G401.6 (cell line): ENCODE results near the gene PPP1R36.
A peak's percentile ranks its signal among the peaks of the same experiment; 100 is the strongest.
"Not testable (repeated sequence)": the region's sequence is repeated elsewhere in the genome, so short reads cannot be mapped to it uniquely, and the experiment has no call there.

ENCODE experiments used
- FAIRE-seq: peaks from 2 replicates; lab custom pipeline; 2012; peaks lifted over from hg19 to GRCh38; lab: Jason Lieb, UNC

Gene PPP1R36

DNA sequence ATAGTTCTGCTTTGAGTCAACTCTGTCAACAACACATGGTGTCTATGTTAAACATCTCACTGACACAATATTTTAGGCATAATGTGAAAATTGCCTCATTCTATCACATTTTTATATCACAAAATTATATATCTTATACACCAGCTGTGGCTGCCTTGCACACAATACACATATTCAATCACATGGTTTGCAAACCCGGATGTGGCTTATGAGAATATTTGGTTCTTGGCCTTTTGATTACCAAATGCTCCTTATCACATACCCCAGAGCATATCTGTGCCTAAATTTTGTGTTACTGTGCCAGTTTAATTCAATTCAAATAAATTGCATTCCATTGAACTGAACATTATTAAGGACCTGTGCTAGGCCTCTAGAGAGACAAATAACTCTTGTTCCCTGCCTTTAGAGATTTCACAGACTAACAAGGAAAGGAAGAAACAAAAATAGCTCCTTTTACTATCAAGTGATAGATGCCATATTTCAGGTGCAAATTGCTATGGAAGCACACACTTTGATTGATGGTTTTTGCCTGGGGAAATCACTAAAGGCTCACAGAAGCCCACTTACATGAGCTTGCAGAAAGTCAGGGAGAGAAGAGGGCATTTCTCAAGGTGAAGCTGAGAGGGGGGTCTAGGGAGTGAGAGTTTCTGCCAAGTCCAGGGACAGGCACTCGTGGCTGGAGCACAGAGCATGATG is 63.4 kb downstream of the PPP1R36 start:
- no peak for FAIRE-seq

DNA sequence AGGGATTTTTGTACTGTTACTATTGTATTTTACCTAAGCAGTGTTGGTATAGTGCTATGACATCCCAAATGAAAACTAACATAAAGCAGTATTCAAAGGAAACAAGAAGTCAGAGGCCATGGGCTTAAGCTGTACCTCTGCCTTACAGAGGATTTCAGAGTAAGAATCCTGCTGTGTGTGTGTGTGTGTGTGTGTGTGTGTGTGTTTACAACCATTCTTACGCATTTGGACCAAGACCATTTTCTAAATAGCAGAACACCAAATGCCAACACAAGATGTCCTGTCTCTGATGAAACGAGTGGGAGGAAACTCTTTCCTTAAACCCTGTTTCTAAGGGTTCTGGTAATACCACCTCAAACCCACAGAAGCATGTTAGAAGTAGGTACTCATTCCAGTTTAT is 64.4 kb downstream of the PPP1R36 start:
- no peak for FAIRE-seq

DNA sequence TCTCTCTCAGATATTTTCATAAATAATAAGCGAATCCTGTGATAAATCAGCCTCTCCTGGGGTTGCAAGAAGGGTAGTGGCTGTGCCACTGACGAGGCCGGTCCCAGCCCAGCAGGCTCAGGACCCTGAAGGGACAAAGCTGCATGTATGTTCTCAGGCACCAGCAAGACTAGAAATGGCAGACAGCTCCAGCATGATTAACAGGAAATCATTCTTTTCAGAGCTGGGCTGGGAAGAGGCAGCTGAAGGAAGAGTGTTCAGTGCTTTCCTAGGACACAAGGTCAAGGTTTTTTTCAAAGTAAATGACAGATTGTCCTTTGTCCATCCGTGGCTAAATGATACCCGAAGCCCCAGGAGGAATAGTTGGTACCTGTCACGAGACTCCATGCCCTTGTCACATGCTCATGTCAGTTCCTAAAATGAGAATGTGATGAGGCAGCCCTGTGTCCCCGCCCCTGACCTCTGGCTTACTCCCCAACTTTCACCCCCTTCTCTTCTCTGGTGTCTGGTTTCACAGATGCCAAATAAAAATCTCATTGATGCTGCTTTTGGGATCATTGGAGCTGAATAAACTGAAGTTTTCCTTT is 65.1 kb downstream of the PPP1R36 start:
- FAIRE-seq, result no peak

DNA sequence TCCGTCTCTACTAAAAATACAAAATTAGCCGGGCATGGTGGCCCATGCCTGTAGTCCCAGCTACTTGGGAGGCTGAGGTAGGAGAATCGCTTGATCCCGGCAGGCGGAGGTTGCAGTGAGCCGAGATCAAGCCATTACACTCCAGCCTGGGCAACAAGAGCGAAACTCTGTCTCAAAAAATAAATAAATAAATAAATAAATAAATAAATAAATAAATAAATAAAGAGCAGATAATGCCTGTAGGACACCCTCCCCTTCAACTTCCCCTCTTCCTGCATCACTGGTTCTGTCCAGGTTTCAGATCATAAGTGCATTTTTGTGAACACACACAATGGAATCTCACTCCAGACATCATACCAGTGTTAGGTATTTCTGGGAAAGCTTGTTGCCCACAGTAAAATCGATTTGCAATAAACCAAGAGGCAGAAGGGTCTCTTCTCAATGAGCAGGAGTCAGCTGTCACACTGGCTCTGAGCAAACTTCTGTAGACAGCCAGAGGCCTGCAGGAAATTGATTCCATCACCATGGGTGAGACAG is 68.2 kb downstream of the PPP1R36 start:
- FAIRE-seq, result not testable (repeated sequence)

DNA sequence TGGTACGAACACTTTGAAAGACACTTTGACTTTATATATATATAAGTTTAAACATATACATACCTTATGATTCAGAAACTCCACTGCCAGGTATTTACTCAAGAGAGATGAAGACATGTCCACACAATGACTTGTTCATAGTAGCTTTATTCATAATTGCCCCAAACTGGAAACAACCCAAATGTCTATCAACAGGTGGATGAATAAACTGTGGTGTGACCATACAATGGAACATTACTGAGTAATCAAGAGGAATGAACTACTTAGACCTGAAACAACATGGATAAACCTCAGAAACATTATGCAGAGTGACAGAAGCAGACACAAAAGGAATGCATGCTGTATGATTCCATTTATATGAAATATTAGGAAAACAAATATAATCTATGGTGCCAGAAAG is 71.1 kb downstream of the PPP1R36 start:
- no peak for FAIRE-seq

DNA sequence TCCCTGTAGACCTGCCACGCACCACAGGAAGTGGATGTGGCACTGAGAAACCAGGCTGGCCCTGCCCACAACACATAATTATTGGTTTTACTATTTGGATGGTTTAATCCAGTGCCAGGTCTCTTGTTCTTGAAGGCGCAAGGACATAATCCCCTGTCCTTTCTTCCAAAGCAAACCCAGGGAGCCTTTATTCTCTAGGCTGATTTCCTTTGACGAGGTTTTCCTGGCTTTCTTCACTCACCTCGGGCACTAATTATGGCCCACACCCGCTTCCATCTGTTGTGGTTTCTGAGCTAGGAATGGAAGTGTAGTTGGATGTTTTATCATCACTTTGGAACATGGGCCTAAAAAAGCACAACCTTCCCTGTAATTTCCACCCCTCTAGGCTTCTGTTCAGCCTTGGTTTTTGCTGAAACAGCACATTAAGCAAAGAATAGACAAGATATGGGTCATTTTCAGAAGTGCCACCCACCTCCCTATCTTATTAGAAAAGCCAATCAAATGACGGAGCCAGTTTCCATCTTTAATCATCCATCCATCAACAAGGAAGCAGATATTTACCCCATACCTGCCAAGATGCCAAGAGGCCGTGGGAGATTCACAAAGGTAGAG is 73.9 kb downstream of the PPP1R36 start:
- no peak for FAIRE-seq

DNA sequence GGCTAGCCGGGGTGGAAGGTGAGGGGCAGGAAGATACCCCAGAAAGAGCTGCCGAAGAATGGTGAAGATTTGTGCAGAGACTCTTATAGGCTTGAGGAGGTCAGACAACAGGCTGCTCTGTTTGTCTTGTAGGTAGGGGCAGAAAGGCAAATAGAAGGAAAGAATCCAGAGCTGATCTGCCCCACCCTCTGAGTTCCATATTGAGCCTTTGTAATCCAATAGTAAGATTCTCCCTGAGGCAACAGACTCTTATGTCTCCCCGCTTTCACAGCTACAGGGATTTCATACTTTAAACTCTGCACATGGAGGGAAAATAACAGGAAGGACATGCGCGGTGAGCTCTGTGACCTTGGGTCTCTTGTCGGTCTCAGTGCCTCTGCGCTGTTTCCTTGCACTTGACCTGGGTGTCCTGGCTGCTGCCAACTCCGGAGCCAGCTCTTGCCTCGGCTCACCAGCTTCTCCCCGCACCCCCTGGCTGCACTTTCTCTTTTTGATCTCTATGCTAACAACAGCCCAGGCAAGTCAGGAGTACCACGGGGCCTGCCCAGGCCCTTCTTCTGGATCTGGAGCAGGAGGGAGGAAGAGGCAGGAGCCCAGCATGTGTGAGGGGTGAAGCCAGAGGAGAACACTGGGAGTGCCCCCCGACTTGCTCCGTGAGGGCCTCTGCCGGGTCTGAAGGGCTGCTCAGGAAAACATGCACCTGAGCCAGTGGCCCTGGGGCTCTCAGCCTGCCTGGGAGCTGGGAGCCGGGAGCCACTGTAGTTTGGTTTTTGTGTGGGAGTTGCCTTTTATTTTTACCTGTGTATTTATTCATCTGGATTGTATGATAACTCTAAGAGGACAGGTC is 75.8 kb downstream of the PPP1R36 start:
- FAIRE-seq, result no peak

DNA sequence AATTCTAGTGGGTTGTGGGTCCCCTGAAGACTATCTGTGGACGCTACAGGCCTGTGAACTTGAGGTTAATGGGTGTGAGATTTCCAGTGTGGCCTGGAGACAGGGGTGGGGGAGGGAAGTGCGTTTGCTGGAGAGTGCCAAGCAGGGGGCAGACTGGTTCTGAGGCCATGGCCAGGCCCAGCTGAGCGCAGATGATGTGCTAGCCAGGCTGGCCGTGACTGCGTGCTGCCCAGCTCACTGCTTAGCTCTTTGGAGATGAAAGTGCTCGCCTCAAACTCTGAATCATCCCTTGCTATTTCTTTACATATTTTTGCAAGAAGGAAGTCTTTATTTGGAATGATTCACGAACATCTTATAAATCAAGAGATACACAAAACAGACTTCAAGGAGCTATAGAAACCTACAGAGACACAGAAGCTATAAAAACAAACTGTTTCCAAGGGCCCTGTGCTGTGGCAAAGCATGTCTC is 79.2 kb downstream of the PPP1R36 start:
- FAIRE-seq, result no peak

DNA sequence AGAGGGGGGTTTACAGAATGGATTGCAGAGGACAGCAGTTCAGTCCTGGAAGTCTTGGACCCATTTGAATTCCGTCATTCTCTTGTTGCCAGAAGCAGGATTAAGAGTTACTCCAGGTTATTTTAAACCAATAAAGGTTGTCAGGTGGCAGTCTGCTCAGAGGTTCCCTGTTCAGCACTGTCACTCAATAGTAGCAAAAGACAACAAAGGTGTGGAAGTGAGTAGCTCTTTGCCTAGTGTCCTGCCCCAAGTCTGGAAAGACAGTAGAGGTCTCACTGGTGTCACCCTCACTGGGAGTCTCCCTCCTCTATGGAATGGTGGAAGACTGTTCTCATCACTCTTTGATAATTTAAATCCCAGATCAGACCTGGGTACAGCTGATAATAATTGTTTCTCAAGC is 81.0 kb downstream of the PPP1R36 start:
- FAIRE-seq, result no peak

DNA sequence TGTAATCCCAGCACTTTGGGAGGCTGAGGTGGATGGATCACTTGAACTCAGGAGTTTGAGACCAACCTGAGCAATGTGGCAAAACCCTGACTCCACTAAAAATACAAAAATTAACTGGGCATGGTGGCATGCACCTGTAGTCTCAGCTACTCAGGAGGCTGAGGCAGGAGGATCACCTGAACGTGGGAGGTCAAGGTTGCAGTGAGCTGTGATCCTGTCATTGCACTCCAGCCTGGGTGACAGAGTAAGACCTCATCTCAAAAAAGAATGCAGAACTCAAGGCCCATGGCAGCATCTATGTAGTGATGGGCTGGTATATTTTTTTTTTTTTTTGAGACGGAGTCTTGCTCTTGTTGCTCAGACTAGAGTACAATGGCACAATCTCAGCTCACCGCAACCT is 81.5 kb downstream of the PPP1R36 start:
- not testable (repeated sequence) for FAIRE-seq

DNA sequence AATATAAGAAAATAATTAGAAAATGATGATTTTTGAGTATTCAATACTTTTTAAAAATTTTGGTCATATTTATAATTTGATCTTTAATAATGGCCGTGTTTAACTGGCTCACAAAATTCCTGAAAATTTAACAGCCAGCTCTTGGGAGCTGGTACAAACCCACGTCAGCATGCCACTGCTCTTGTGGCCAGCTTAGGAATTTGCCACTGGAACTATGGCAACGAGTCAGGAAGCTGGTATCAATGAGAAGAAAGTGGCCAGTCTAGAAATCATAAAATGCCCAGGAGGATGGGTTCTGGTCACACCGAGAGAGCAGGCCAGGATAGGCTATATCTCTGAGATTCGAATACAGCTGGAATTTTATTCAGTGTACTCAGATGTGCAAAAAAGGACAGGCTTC is 82.3 kb downstream of the PPP1R36 start:
- no peak for FAIRE-seq

DNA sequence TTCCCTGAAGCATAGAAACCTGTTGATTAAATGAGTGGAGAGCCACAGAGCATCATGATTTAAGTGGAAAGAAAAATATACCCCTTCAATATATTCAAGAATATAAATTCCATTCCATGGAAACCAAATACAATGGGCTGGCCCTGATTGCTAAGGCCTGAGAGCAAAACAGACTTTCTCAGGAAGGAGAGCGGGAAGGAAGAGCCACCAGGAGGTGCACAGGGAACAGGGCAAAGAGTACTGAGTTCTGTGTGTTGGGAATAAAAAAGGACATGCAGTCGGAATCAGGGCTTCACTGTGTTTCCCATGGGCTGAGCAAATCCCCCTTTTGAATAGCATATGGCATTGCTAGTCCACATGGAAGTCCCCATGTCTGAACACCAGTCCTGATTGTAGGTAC is 84.8 kb downstream of the PPP1R36 start:
- FAIRE-seq, result no peak

DNA sequence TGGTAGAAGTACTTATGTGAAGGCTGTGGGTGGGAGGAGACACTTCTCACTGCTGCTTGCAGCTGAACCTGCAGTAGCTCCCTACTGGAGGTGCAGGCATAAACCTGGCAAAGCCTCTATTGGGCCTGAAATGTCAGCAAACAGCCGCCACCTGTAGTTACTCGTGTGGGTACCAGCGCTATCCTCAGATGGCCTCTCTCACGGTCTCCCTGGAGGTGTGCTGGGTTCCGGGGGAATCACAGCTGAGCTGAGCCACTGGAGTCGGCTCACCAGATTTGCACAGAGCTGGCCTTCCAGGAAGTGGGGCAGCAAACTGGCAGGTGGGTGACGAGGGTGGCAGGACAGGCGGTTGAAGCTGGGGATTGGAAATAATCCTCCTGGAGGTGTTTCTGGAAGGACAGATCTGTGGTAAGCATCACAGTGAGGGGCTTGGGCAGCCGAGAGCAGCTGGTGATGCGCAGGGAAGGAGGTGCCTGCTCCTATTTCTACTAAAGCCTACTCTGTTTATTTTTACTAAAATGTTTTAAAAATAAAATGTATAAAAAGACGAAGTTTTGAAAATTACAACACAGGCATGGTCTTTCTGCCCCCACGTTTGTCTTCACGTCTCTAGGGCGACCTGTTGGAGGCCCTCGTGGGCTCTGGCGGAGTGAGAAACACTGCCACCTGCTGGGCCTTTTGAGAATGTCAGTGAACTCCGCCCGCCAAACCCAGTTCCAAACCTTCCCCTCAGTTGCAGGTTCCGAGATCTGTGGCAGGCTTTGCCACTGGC is 86.6 kb downstream of the PPP1R36 start:
- peak; percentile 82 for FAIRE-seq

DNA sequence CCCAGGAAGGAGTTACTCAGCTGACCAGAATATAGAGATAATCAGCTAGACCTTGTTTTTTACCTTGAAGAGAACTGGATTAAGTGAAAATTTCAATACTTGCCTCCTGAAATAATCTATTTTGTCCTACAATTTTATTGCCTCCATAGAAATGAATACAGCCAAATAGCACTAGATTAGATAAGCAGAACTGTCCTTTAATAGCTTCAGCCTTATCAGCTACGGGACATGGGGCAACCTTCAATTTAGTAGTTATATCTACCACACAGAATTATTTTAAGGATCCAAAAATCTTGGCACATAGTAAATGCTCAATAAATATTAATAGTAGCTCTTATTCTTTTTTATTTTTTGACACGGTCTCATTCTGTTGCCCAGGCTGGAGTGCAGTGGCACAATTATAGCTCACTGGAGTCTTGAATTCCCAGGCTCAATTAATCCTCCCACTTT is 87.2 kb downstream of the PPP1R36 start:
- no peak for FAIRE-seq

DNA sequence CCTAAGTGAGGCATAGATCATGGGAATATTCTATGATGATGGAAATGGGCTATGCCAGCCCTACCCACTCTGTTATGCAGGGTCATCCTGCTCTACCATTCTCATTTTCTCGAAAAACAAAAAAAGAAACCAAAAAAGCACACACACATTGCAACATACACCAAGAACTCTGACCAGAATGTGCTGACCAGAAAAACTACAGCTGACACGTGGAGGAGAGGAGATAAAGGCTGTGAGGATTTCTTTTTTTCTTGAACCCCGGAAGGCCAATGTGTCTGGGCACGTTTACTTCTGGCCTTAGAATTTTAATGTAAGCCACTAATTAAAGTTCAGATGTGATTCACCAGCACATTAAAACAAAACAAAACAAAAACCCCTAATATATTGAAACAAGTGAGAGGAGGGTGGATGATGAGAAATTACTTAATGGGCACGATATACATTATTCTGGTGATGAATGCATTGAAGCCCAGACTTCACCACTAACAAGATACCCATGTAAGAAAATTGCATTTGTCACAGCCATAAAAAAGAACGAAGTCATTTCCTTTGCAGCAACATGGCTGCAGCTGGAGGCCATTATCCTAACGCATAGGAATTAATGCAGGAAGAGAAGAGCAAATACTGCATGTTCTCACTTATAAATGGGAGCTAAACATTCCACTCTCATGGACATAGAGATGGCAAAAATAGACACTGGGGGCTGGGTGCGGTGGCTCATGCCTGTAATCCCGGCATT is 88.1 kb downstream of the PPP1R36 start:
- FAIRE-seq, result no peak

DNA sequence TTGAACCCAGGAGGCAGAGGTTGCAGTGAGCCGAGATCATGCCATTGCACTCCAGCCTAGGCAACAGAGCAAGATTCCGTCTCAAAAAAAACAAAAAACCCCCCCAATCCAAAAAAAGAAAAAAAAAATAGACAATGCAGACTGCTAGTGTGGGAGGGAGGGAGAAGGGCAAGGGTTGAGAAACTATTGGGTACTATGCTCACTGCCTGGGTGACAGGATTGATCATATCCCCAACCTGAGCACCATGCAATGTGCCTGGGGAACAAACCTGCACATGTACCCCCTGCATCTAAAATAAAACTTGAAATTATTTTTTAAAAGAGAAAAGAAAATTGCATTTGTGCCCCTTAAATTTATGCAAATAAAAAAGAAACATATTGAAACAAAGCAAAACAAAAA is 88.9 kb downstream of the PPP1R36 start:
- FAIRE-seq, result no peak
